ENCODE data around the gene RRAD. TPM values are rescaled to one million over a fixed set of nuclear protein-coding genes. Genes with fewer than 3 reads are reported as not detected.
A peak's percentile ranks its signal among the peaks of the same experiment; 100 is the strongest.

RRAD gene
- polyA plus RNA-seq, 1 experiment: 1.9 TPM

DNA sequence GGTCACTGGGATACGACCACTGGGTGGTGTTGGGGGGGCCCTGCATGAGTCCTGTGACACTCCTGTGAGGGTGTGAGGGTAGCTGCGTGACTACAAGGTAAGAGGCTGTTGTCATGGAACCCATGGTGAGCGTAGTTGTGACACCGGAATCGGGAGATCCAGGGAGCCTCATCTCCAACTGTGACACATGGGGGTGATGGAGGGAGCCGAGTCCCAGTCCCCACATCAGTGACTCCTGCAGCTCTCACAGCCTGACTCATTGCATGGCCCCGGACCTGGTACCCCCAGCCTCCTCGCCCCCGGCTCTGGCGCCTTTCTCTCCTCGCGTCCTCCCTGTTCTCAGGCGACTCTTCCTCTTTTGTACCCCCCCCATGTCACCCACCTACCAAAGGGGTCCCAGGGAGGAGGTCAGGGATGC is 20.9 kb downstream of the RRAD start:
- POLR2A ChIA-PET: interaction anchor here (0.5 to 0.8 kb wide), 4 partner anchors 24 to 266 kb away, joined by 3 read pairs; partner anchors contain the start of gene NOL3
- no peak overlapping the region for H3K4me3 ChIP-seq (ENCODE audit: low read depth, low read length)
- TF ChIP-seq, protein P1, sequence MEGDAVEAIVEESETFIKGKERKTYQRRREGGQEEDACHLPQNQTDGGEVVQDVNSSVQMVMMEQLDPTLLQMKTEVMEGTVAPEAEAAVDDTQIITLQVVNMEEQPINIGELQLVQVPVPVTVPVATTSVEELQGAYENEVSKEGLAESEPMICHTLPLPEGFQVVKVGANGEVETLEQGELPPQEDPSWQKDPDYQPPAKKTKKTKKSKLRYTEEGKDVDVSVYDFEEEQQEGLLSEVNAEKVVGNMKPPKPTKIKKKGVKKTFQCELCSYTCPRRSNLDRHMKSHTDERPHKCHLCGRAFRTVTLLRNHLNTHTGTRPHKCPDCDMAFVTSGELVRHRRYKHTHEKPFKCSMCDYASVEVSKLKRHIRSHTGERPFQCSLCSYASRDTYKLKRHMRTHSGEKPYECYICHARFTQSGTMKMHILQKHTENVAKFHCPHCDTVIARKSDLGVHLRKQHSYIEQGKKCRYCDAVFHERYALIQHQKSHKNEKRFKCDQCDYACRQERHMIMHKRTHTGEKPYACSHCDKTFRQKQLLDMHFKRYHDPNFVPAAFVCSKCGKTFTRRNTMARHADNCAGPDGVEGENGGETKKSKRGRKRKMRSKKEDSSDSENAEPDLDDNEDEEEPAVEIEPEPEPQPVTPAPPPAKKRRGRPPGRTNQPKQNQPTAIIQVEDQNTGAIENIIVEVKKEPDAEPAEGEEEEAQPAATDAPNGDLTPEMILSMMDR (IDR thresholded peaks at IDR 0.05; ENCODE audit: low read depth, low read length): no peak
- H3K27ac ChIP-seq (ENCODE audit: low read depth, low read length): peak overlapping the region; percentile 73
- no peak for DNase-seq (ENCODE audit: low read depth, low spot score)
- H3K9me3 ChIP-seq (ENCODE audit: control insufficient read depth, insufficient read depth, low read length): no peaks in the 10 kb centered on the region
- H3K27me3 ChIP-seq (ENCODE audit: control insufficient read depth, insufficient read depth, low read length): no peaks in the 10 kb centered on the region
- CTCF ChIA-PET: interaction anchor here (1.2 to 2.0 kb wide), 2 partner anchors 10 to 37 kb away, joined by 3 to 12 read pairs; no protein-coding TSS in a partner anchor

DNA sequence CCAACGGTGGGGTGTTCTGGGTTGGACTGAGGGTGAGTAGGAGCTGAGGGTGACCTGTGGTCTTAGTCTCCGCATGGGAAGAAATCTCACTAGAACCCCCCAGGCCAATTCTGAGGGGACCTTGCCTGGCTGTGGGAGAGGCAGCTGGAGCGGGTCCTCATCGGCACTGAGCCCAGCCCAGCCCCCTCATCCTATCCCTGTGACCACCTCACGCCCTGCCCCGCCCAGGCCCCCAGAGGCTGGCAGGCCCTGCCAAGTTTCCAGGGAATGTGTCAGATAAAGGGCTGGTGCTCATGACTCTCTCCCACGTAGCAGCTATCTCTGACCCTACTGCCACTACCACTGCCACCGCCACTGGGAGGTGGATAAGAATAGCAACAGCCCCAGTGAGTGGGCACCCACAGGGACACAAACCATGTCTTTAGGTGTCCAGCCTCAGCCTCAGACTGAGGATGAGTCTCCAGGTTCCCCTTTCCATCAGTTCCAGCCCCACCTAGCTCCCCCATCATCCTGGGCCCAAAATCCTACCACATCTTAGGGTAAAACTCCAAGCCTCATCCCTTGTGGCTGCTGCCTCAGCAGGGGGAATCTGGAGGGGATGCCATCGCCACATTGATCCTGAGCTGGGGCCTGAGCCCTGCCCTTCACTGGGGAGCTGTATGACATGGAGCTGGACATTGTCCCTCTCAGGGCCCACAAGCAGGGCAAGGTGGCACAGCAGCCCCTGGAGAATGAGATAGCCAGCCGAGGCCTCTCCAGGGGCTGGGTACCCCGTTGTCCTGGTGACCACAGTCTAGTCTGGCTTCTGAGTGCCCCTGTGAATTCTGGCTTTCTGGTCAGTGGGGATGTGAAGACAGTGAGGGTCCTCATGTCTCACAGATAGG is 21.5 kb downstream of the RRAD start:
- TF ChIP-seq, protein P1 (IDR thresholded peaks at IDR 0.05; ENCODE audit: low read depth, low read length): no peak
- no peak for DNase-seq (ENCODE audit: low read depth, low spot score)
- H3K9me3 ChIP-seq (ENCODE audit: control insufficient read depth, insufficient read depth, low read length): no peaks in the 10 kb centered on the region
- no peaks in the 10 kb centered on the region for H3K27me3 ChIP-seq (ENCODE audit: control insufficient read depth, insufficient read depth, low read length)
- H3K27ac ChIP-seq (ENCODE audit: low read depth, low read length): no peak overlapping the region
- no peak overlapping the region for H3K4me3 ChIP-seq (ENCODE audit: low read depth, low read length)
- ChIA-PET POLR2A (interaction anchor here (0.6 to 0.8 kb wide), 2 partner anchors 31 to 267 kb away, joined by 3 read pairs; partner anchors contain the start of gene NOL3), CTCF (interaction anchor here (1.2 to 2.0 kb wide), 2 partner anchors 9 to 36 kb away, joined by 3 to 12 read pairs; no protein-coding TSS in a partner anchor)

DNA sequence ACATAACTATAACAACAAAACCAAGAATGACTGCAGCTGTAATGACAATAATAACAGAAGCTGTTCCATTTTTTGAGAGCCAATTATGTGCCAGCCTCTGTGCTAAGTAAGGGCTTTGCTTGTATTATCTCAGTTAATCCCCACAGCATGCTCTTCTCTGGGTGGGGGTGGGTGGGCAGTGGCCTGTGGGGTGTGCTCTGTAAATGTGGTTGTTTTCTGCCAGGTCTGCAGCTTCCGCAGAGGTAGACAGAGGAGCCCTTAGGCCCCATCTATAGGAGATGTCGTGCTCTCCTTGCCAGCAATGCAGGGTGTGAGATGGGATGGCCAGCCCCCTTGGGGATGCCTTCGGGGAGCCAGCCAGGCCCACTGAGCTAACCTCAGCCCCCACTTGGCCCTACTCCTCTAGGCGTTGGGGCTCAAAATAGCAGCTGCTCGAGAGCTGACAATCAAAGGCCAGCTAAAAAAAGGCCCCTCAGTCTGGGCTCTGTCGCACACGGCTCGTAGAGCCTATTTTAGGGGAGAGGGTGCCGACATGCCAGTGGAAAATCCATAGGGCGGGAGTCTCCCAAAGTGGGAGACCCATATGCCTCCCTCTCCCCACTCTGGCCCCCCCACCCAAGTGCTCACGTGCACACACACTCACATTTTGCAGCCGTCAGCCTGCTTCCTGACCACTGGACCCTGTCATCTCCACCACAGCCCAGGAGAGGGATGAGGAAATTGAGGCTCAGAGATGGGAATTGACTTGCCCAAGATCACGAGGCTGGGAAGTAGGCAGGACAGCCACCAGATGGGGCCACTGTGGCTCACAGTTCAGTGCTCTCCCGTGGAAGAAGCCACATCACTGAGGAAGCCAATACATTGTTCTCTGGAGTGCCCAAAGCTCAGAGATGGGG is 22.4 kb downstream of the RRAD start:
- DNase-seq (ENCODE audit: low read depth, low spot score): no peak

DNA sequence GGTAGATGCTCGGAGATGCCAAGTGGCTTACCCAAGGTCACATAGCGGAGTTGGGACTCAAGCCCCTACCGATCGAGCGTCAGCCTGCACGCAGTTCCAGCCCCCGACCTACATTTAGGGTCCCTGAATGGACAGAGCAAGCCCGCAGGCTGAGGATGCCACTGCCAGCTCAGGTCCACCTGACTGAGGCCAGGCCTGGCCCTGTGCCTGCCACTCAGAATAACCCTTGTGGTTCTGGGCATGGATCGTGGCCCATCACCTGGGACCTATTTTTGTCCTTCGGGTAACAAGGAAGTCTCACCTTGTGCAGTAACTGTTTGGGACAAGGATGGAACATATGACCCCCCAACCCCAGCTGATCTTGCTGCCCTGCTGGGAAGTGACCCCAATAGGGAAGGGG is 23.7 kb downstream of the RRAD start:
- CTCF ChIA-PET: interaction anchor here (1.0 kb wide), 1 partner anchor 35 kb away, joined by 3 read pairs; no protein-coding TSS in a partner anchor
- TF ChIP-seq, protein P1 (IDR thresholded peaks at IDR 0.05; ENCODE audit: low read depth, low read length): no peak
- Histone ChIP-seq H3K9me3 (ENCODE audit: control insufficient read depth, insufficient read depth, low read length) (no peaks in the 10 kb centered on the region), H3K4me3 (ENCODE audit: low read depth, low read length) (no peak overlapping the region), H3K27me3 (ENCODE audit: control insufficient read depth, insufficient read depth, low read length) (no peaks in the 10 kb centered on the region), H3K27ac (ENCODE audit: low read depth, low read length) (no peak overlapping the region)
- POLR2A ChIA-PET: interaction anchor here (0.9 kb wide), 1 partner anchor 28 kb away, joined by 3 read pairs; no protein-coding TSS in a partner anchor
- no peak for DNase-seq (ENCODE audit: low read depth, low spot score)

More for the DNA sequence above, 22.4 kb downstream of the RRAD start:
- Histone ChIP-seq H3K9me3 (ENCODE audit: control insufficient read depth, insufficient read depth, low read length) (no peaks in the 10 kb centered on the region), H3K4me3 (ENCODE audit: low read depth, low read length) (no peak overlapping the region), H3K27ac (ENCODE audit: low read depth, low read length) (no peak overlapping the region), H3K27me3 (ENCODE audit: control insufficient read depth, insufficient read depth, low read length) (no peaks in the 10 kb centered on the region)
- TF ChIP-seq, protein P1 (IDR thresholded peaks at IDR 0.05; ENCODE audit: low read depth, low read length): no peak
- POLR2A ChIA-PET: interaction anchor here (0.6 kb wide), 1 partner anchor 145 kb away, joined by 3 read pairs; no protein-coding TSS in a partner anchor
- CTCF ChIA-PET: no interaction called here

Measured in AG04450 (cell line).